HG03571 (cell line): ENCODE measurements around the gene ZMYM4.

ENCODE experiments used
- ATAC-seq: cut with Tn5 transposase; IDR thresholded peaks from one replicate; pipeline ENCODE4 v1.9.1; 2021; ENCODE audit not compliant: unreplicated experiment

Gene ZMYM4

DNA sequence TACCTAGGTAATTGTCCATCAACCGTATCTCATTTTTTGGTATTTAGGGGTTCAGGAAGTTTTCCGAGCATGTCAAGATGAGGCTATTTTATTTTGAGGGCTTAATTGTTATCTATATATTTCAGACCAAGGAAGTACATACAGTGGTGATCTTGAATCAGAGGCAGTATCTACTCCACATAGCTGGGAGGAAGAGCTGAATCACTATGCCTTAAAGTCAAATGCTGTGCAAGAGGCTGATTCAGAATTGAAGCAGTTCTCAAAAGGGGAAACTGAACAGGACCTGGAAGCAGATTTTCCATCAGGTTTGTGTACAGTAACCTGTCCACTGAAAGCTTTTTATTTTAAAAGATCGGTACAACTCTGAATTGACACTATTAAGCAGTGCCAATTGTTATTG lies 130.2 kb downstream of the ZMYM4 start:
- ATAC-seq: no peak

DNA sequence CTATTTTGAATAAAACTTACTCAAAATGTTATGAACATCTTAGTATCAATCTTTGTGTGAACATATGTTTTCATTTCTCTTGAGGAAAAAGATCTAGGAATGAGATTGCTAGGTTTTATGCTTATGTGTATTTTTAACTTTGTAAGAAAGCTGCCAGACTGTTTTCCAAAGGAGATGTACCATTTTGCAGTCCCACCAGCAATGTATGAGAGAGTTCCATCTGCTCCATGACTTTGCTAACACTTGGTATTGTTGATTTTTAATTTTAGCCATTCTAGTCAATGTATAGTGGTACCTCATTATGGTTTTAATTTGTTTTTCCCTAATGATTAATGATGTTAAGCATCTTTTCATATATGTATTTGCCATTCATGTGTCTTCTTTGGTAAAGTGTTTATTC lies 132.5 kb downstream of the ZMYM4 start:
- no peak for ATAC-seq

DNA sequence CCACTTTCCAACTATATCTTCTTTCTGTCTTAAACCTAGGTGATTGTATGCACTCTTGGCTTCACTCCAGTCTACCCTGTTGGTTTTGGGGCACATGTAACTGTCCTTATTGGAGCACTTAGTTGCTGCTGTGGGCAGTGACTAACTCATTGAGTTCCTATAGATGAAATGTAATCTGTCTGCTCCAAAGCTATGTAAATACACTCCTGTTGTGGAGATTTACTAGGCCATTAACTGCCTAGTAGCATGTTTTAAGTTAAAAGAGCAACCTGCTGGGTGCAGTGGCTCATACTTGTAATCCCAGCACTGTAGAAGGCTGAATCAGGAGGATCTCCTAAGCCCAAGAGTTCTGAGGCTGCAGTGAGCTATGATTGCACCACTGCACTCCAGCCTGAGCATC lies 137.6 kb downstream of the ZMYM4 start:
- no peak for ATAC-seq

DNA sequence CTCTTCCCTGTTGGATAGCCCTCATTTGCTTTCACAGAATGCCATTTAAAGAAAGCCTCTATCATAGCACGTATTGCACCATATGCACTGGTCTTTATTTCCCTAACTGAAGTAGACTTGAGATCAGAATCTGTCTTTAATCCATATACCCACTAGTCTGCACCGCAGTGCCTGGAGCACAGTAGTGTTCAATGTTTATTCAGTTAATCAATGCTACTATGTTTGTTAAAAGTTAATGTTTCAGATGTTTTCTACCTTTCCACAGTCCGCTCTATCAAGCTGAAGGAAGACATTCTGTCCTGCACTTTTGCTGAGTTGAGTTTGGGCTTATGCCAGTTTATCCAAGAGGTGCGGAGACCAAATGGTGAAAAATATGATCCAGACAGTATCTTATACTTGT lies 139.2 kb downstream of the ZMYM4 start:
- ATAC-seq: no peak

DNA sequence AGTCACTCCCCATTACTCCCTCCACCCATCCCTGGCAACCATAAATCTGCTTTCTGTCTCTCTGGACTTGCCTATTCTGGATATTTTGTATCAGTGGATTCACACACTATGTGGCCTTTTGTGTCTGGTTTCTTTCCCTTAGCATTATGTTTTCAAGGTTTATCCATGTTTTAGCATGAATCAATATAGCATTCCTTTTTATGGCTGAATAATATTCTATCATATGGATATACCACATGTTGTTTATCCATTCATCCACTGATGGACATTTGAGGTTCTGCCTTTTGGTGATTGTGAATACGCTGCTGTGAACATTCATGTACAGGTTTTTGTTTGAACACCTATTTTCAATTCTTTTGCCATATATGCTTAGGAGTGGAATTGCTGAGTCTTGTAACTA lies 140.4 kb downstream of the ZMYM4 start:
- ATAC-seq: no peak

DNA sequence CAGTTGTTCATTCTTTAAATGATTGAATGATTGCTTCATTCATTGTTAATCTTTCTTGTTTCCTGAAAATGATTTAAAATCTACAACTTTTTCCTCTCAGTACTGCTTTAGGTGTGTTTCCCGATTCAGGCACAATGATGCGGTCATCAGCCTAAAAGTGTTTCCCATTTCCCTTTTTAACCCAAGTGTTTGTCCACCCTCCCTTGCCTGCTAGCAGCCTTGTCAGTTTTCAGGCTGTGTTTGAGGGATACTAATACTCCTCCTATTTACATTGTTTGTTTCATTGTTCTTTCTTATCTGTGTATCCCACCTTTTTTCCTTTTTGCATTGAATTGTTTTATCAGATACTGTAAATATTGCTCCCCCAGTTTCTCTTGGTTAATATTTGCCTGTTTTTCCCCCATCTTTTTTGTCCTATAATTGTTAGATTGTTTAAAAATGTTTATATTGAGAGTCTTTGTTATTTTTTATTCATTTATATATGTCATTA lies 157.6 kb downstream of the ZMYM4 start:
- ATAC-seq: no peak

DNA sequence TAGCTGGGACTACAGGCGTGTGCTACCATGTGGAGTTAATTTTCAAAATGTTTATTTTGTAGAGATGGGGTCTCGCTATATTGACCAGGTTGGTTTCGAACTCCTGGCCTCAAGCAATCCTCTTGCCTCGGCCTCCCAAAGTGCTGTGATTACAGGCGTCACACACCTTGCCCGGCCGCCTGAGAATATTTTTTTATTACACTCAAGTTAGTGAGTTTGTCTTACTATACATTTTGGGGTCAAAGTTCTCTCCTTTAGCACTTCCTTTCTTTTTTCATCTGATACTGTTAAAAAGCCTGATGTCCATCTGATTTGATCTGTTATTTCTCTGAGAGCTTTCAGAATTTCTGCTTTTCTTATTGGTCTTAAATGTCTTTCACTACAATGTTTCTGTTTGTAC lies 159.9 kb downstream of the ZMYM4 start:
- no peak for ATAC-seq

DNA sequence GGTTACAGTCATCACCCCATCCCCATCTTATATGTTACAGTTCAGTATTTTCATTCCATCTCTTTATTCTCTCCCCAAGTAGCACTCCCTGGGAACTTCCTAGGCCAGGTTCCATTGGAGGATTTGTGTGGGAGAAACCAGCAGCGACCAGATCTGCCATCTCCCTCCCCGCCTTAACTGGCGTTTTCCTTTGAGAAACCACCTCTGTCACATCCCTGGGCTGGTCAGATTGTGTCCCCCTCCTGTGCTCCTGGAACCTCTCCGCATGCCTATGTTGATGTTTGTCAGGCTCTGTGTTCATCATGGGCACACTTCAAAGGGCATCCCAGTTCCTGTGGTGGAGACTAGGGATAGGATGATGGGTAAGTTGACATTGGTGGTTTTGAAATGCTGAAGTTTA lies 162.3 kb downstream of the ZMYM4 start:
- ATAC-seq: no peak

DNA sequence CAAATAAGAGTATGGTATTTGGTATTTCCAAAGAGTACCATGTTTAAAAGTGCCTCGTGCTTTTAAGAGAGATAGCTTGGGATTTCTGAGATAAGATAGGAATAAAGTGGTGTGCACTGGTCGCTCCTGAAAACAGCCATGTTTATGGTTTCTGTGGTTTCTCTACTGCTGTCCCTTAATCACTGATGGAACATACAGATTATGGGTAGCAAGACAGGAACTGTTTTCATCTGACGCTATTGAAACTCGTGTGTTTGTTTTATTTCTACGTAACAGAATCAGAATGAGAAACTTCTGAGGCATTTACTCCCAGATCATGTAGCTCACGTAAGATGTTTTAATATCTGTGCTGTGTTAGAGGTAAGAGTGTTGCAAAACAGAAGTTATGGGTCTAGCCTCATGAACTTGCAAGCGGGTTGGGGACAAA lies 162.7 kb downstream of the ZMYM4 start:
- no peak for ATAC-seq

DNA sequence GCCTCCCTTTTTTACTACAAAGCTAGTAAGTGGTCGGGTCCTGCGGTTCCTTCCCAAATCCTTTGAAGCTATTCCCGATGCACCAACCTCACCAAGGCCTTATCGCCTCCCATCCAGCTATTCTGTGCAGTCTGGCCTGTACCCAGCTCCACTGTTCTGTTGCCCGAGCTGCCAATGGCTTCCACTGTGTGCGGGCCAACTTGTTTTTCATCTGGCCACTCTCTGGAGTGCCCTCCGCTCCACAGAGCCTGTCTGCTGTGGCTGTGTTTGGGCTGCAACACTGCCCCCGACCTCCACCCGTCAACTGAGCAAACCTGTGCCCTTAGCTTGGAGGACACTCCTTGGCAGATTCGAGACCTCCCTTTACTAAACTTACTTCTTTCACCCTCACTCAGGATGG lies 163.7 kb downstream of the ZMYM4 start:
- no peak for ATAC-seq

DNA sequence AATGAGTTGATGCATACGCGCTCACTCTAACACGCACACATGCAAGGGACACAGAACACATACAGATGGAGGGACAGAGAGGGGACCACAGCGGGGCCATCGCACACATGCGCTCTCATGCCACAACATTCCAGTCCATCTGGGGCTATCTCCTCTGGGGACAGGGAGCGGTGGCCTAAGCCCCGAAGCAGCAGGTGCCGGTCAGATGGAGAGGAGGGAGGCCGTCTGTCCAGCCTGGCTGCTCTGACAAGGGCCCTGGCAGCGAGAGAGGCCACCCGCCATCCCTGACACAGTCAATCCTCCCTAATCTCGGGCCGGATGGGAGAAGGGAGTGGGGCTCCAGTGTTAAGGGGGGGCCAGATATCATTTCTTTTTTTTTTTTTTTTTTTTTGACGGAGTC lies 165.2 kb downstream of the ZMYM4 start:
- ATAC-seq: no peak

DNA sequence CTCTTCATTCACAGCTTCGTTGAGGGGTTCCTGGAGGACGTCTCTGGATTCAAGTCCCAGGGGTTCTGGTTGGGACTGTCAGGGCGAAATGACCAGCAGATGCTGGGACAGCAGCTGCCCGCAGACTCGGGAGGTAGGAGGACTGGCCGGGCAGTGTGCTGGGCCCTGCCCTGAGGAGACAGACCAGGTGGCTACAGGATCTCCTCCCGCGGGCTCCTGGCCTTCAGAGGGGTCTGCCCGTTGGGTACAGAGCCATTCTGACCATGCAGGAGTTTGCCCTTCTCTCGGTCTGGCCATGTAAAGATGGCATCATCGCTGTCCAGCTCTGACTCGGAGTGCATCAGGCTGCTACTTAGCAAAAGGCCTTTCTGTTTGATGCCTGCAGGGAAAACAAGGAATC lies 166.2 kb downstream of the ZMYM4 start:
- ATAC-seq: no peak

DNA sequence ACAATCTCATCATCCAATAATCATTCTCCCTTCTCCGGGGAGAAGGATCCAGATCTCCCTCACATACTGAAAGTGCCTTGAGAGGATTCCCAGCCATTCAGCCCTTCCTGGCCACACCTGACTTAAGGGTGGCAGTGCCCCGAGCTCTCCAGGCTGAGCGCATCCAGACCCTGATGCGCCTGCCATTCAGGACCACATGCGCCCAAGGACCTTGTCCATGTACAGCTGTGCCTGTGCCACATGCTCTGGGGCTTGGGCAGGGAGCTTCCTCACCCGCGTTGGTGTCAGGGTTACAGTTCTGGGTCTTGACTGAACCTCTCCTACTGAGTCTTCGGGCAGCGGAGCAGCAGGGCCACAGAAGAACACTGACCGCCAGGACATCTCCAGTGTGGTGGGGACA lies 167.6 kb downstream of the ZMYM4 start:
- no peak for ATAC-seq

DNA sequence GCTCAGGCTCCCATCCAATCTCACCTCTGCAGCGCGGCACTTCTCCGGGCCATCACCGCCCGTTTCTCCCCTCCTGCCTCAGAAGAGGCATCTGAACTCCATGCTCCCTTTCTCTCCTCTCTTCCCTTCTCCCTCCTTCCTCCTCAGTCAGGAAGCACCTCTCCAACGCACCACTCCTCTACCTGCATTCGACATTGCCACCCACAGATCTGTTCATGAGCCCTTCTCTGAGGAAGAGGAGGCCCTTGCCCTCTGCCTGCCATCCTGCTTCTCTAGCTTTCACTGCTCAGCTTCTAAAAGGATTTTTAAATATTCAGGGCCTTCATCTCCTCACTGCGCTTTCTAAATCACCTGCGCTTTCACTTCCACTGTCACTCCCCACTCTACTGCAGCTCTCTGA lies 168.7 kb downstream of the ZMYM4 start:
- ATAC-seq: no peak

DNA sequence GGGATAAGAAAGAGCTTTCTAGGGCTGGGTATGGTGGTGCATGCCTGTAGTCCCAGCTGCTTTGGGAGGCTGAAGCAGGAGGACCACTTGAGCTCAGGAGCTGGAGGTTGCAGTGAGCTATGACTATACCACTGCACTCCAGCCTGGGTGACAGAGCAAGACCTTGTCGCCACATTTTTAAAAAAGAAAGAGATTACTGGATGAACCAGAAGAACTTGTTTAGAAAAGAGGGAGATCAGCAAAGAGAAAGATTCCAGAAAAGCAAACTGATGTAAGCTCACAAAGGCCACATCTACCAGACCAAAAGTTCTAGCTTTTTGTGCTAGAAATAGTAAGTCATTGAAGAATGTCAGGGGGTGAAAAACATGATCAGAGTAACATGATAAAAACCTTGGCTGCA lies 171.1 kb downstream of the ZMYM4 start:
- no peak for ATAC-seq

DNA sequence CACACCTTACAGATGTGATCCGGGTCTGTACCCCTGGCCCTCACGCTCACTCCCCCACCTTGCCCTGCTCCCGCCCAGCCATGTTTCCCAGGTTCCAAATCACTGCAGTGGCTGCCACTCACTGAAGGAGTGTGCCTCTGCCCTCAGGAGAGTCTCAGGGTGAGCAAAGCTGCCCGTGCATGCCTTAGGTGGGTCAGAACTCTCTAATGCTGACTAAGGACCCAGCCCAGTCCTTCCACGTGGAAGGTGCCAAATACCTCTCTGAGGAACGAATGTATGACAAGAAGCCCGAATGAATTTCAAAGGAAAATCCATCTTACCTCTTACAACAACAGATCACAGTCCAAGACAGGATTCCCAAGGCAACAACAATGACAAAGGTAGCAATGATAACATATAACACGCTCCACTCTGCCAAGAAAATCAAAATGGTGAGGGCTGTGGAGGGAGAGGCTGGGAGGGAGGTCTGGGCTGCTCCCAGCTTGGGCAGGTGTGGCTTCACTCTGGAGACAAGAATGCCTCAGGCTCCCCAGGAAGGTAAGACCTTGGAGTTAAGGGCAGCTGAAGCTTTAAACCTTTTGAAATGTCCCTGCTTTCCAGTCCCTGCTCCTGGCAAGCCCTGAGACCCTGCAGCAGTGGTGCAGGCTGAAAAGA lies 173.5 kb downstream of the ZMYM4 start:
- no peak for ATAC-seq

DNA sequence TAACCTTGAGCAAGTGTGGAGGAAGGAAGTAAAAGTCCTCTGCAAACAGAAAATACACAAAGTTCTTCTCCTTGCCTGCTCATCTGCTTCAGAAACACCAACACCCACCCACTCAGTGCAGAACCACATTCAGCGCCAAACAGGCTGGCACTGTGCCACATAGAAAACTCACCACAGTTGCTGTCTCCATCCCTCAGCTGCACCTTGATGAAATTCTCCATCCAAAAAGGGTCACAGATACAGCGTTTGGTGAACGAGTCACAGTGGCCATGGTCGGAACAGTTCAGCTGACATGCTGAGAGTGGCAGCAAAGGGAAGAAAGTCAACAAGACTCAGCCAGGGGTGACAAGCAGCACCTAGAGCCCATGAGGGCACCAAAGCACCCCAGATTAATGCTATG lies 174.2 kb downstream of the ZMYM4 start:
- ATAC-seq: no peak

DNA sequence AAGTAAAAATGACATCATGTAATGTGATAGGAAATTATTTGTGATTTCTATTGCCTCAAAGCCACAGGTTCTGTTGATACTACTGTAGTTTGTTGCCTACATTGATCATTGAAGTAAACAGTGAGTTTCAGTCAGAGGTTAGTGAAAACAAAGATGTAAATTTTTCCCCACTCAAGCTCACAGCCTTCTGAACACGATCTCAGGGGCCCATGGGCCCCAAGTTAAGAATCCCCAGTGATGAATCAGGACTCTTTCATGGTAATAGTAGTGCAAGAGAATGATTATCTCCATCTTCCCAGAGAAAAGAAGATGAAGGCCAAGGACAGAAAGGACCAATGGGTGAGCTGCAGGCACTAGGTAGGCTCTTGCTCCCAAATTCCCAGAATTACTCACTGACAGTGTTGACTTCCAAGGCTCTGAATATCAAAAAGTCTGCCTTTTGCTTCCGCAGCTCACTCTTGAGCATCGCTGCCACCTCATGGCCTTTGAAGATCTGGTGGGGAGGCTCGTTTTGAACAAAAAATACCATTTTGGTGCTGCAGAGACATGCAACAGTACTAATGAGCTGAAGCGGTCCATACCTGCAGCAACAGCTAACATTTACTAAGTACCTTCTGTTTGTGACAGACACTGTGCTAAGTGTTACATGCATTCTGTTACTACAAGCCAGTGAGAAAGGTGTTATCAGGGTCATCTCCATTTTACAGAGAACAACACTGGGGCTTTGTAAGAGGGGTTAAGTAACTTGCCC lies 175.4 kb downstream of the ZMYM4 start:
- ATAC-seq: no peak

DNA sequence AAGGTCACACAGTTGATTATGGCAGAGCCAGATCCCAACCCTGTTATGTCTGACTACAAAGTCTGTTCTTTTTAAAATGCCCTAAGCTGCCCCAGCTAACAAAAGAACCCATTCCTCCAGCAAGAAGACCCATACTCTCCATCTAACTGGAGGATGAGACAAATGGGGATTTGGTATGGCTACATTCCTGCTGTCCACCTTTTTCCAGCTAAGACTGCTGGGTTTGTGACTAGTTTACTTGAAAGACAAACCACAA lies 175.9 kb downstream of the ZMYM4 start:
- ATAC-seq: no peak

DNA sequence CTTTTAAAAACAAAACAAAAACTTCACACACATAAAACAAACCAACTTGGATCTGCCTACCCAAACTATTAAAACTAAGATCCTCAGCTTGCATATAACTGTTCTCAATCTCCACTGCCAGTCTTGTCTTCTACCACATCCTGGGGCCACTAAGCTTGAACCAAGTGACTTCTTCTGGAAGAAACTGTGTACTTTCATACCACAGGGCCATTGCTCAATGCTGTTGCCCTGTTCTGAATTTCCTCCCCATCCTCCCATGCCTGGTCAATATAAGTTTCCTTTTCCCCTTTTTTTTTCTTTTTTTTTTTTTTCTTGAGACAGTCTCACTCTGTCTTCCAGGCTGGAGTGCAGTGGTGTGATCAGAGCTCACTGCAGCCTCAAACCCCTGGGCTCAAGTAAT lies 178.8 kb downstream of the ZMYM4 start:
- no peak for ATAC-seq

DNA sequence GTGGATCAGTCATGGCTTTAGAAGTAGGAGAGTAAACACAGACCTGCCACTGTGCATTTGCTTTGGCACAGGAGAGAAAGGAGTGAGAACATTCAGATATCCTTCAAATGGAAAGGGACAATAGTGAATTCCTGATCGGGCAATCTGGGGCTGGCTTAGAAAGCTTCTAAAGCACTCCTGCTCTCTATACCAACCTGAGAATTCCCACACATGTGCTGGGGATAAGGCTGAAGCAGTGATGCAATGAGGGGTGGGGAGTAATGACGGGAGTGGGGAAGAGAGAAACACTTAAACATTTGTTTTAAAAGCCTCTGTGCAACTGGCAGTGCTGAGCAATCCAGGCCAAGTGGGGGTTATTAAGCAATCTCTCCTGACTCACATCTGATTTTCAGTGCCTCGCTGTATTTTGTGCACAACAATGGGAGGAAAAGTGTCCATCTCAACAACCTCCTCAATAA lies 179.9 kb downstream of the ZMYM4 start:
- ATAC-seq: no peak

DNA sequence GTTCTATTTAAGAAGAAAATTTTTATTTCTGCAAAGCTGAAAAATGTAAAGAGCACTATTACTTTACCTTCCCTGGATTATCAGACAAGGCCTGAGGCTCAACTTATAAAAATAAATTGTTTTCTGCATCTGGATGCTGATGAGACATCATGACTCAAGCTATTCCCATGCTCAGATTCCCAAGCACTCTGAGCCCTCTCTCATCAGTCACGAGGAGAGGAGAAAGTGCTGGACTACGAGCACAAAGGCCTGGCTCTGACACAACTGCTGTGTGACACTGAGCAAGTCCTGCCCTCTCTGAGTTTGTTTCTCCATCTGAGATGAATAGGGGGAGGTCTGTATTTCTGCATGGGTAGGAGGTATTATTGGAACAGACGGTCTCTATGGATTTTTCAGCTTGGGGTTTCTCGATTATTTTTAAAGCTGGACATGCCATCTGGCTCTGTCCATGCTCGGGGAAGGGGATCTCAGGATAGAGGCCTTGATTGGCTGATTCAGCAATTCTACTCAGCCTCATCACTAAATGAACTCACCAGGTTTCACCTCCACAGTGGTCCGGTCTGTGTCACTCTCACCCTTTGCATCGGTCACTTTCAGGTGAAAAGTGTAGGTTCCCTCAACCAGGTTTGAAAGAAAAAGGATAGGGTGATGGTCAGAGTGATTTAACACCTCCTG lies 181.0 kb downstream of the ZMYM4 start:
- no peak for ATAC-seq
